Esophagus muscularis mucosa (tissue), 3 donors: ENCODE results near the gene LPA.

Experiments used
- POLR2AphosphoS5 ChIP-seq, 2 donors: sonication (generic); formaldehyde crosslinking; IDR thresholded peaks; one replicate each; pipeline ENCODE4 v1.6.1; 2017; ENCODE audit warnings: antibody characterized with exemption in 2 of 2
- TF ChIP-seq, protein P1 (sequence below), 3 experiments: fragments of 200-600 bp in 2 of 3; fragments of 450-650 bp in 1 of 3; sonication (generic) in 2 of 3; IDR thresholded peaks; one replicate each; pipeline ENCODE4 v1.5.1; 2017 to 2019; ENCODE audit warnings: antibody characterized with exemption in 3 of 3, mild to moderate bottlenecking in 2 of 3, moderate library complexity in 1 of 3

DNA sequence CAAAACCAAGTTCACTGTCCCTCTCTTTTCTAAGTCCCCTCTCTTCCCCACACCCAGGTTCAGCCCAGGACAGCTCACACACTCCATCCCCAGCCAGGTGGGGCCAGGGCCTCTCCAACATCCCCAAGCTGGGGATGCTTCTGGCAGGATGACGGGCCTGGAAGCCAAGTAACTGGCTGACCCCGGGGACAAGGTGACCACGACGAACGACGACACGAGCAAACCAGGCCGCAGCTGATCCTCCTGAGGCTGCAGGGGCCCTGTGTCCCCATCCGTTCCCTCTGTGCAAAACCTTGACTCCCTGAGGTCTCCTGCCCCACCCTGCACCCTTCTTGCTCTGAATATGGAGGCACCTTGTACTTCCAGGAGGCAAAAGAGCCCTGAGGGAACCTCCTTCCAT is 26.4 kb upstream of the LPA start:
- TF ChIP-seq, protein P1, sequence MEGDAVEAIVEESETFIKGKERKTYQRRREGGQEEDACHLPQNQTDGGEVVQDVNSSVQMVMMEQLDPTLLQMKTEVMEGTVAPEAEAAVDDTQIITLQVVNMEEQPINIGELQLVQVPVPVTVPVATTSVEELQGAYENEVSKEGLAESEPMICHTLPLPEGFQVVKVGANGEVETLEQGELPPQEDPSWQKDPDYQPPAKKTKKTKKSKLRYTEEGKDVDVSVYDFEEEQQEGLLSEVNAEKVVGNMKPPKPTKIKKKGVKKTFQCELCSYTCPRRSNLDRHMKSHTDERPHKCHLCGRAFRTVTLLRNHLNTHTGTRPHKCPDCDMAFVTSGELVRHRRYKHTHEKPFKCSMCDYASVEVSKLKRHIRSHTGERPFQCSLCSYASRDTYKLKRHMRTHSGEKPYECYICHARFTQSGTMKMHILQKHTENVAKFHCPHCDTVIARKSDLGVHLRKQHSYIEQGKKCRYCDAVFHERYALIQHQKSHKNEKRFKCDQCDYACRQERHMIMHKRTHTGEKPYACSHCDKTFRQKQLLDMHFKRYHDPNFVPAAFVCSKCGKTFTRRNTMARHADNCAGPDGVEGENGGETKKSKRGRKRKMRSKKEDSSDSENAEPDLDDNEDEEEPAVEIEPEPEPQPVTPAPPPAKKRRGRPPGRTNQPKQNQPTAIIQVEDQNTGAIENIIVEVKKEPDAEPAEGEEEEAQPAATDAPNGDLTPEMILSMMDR (IDR thresholded peaks at IDR 0.05) = no peak
- TF ChIP-seq POLR2AphosphoS5 (IDR thresholded peaks at IDR 0.05) = no peak
